ENCODE measurements around the gene TCF12.

- no peak for TF ChIP-seq NFIC (IDR thresholded peaks at IDR 0.05)
- TF ChIP-seq, protein P1, sequence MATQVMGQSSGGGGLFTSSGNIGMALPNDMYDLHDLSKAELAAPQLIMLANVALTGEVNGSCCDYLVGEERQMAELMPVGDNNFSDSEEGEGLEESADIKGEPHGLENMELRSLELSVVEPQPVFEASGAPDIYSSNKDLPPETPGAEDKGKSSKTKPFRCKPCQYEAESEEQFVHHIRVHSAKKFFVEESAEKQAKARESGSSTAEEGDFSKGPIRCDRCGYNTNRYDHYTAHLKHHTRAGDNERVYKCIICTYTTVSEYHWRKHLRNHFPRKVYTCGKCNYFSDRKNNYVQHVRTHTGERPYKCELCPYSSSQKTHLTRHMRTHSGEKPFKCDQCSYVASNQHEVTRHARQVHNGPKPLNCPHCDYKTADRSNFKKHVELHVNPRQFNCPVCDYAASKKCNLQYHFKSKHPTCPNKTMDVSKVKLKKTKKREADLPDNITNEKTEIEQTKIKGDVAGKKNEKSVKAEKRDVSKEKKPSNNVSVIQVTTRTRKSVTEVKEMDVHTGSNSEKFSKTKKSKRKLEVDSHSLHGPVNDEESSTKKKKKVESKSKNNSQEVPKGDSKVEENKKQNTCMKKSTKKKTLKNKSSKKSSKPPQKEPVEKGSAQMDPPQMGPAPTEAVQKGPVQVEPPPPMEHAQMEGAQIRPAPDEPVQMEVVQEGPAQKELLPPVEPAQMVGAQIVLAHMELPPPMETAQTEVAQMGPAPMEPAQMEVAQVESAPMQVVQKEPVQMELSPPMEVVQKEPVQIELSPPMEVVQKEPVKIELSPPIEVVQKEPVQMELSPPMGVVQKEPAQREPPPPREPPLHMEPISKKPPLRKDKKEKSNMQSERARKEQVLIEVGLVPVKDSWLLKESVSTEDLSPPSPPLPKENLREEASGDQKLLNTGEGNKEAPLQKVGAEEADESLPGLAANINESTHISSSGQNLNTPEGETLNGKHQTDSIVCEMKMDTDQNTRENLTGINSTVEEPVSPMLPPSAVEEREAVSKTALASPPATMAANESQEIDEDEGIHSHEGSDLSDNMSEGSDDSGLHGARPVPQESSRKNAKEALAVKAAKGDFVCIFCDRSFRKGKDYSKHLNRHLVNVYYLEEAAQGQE (IDR thresholded peaks at IDR 0.05; ENCODE audit: low read depth) = no peak
Observed at GRCh38 chr15:57301307-57301706, 382.9 kb downstream of the TCF12 start.
